ENCODE measurements around the gene SLC10A1.
"Not testable (repeated sequence)": the region's sequence is repeated elsewhere in the genome, so short reads cannot be mapped to it uniquely, and the experiment has no call there.

SLC10A1 gene

GRCh38 chr14:69816216-69816615, 19.2 kb upstream of the SLC10A1 start:
- TF ChIP-seq CTCF (conservative IDR thresholded peaks at IDR 0.05; ENCODE audit: low read length) (no peak), EZH2phosphoT487 (IDR thresholded peaks at IDR 0.05; ENCODE audit: borderline replicate concordance) (no peak)
- H3F3A ChIP-seq (ENCODE audit: low read depth): no peaks in the 10 kb centered on the region

DNA sequence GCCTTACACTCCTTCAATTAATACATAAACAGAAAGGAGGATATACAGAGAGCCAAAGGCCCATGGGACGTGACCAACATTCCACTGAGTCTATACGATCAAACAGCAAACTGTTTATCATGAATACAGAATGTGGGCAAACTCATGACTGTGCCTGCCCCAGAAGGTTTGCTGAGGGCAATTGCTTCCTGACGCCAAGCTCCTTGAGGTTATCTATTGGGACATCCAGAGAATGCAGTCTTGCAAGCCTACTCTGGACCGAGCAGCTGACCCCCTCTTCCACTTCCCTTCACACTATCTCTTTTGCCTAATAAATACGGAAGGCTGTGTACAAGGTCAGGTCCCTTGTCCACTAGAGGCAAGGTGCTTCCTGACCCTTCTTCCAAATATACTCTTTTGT, 18.5 kb upstream of the SLC10A1 start:
- Histone ChIP-seq H3K36me3 (ENCODE audit: insufficient read depth, low read length) (no peaks in the 10 kb centered on the region), H3K4me2 (ENCODE audit: low read depth, low read length, poor library complexity, severe bottlenecking) (no peak overlapping the region), H3K9me3 (ENCODE audit: insufficient read depth, low read depth, low read length) (no peaks in the 10 kb centered on the region), H3K4me1 (ENCODE audit: insufficient read depth, low read length, poor library complexity, severe bottlenecking) (peaks cover 5% of the 10 kb centered on the region), H4K20me1 (ENCODE audit: insufficient read depth, low read length, poor library complexity, severe bottlenecking) (no peaks in the 10 kb centered on the region), H3F3A (ENCODE audit: low read depth) (no peaks in the 10 kb centered on the region), H3K27me3 (ENCODE audit: insufficient read depth, low read length, poor library complexity, severe bottlenecking) (no peaks in the 10 kb centered on the region), H3K79me2 (ENCODE audit: insufficient read depth, low read length) (no peaks in the 10 kb centered on the region), H3K9ac (ENCODE audit: low read depth, low read length, poor library complexity, severe bottlenecking) (no peak overlapping the region), H2AFZ (ENCODE audit: low read length) (no peak overlapping the region), H3K4me3 (ENCODE audit: low read length, poor library complexity, severe bottlenecking) (no peak overlapping the region), H3K9me2 (replicated peaks; ENCODE audit: low read depth, low read length) (no peaks in the 10 kb centered on the region)
- TF ChIP-seq CTCF (conservative IDR thresholded peaks at IDR 0.05; ENCODE audit: low read length) (no peak), EZH2phosphoT487 (IDR thresholded peaks at IDR 0.05; ENCODE audit: borderline replicate concordance) (no peak)

More at GRCh38 chr14:69816216-69816615, 19.2 kb upstream of the SLC10A1 start:
- no peaks in the 10 kb centered on the region for H4K20me1 ChIP-seq (ENCODE audit: insufficient read depth, low read length, poor library complexity, severe bottlenecking)
- H3K36me3 ChIP-seq (ENCODE audit: insufficient read depth, low read length): no peaks in the 10 kb centered on the region
- H3K79me2 ChIP-seq (ENCODE audit: insufficient read depth, low read length): no peaks in the 10 kb centered on the region
- H3K9me2 ChIP-seq (replicated peaks; ENCODE audit: low read depth, low read length): no peaks in the 10 kb centered on the region
- H3K4me2 ChIP-seq (ENCODE audit: low read depth, low read length, poor library complexity, severe bottlenecking): no peak overlapping the region
- H3K27me3 ChIP-seq (ENCODE audit: insufficient read depth, low read length, poor library complexity, severe bottlenecking): no peaks in the 10 kb centered on the region
- H3K4me3 ChIP-seq (ENCODE audit: low read length, poor library complexity, severe bottlenecking): no peak overlapping the region
- H3K4me1 ChIP-seq (ENCODE audit: insufficient read depth, low read length, poor library complexity, severe bottlenecking): peaks cover 5% of the 10 kb centered on the region
- no peak overlapping the region for H3K9ac ChIP-seq (ENCODE audit: low read depth, low read length, poor library complexity, severe bottlenecking)
- no peaks in the 10 kb centered on the region for H3K9me3 ChIP-seq (ENCODE audit: insufficient read depth, low read depth, low read length)
- H2AFZ ChIP-seq (ENCODE audit: low read length): no peak overlapping the region

DNA sequence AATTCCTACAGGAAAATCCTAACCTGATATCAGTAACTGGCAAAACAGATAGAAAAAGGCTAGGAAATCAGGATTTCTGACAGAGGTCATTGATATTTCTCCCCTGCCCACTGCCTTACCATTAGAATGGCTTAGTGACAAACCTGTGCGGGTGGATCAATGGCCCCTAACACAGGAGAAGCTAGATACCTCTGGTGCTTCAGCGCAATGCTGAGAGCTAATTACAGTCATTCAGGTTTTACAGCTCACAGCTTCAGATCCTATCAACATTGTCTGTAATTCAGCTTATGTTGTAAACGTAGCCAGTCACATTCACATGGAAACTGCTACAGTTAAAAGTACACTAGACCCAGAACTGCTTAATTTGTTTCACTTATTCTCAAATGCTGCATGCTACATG, 17.4 kb upstream of the SLC10A1 start:
- Histone ChIP-seq H3K36me3 (ENCODE audit: insufficient read depth, low read length) (no peaks in the 10 kb centered on the region), H3K4me3 (ENCODE audit: low read length, poor library complexity, severe bottlenecking) (no peak overlapping the region), H2AFZ (ENCODE audit: low read length) (no peak overlapping the region), H4K20me1 (ENCODE audit: insufficient read depth, low read length, poor library complexity, severe bottlenecking) (no peaks in the 10 kb centered on the region), H3K9me2 (replicated peaks; ENCODE audit: low read depth, low read length) (no peaks in the 10 kb centered on the region), H3K79me2 (ENCODE audit: insufficient read depth, low read length) (no peaks in the 10 kb centered on the region), H3K9me3 (ENCODE audit: insufficient read depth, low read depth, low read length) (no peaks in the 10 kb centered on the region), H3K9ac (ENCODE audit: low read depth, low read length, poor library complexity, severe bottlenecking) (no peak overlapping the region), H3K4me2 (ENCODE audit: low read depth, low read length, poor library complexity, severe bottlenecking) (no peak overlapping the region), H3K4me1 (ENCODE audit: insufficient read depth, low read length, poor library complexity, severe bottlenecking) (peaks cover 5% of the 10 kb centered on the region), H3F3A (ENCODE audit: low read depth) (no peaks in the 10 kb centered on the region), H3K27me3 (ENCODE audit: insufficient read depth, low read length, poor library complexity, severe bottlenecking) (no peaks in the 10 kb centered on the region)
- TF ChIP-seq EZH2phosphoT487 (IDR thresholded peaks at IDR 0.05; ENCODE audit: borderline replicate concordance) (no peak), CTCF (conservative IDR thresholded peaks at IDR 0.05; ENCODE audit: low read length) (no peak)

DNA sequence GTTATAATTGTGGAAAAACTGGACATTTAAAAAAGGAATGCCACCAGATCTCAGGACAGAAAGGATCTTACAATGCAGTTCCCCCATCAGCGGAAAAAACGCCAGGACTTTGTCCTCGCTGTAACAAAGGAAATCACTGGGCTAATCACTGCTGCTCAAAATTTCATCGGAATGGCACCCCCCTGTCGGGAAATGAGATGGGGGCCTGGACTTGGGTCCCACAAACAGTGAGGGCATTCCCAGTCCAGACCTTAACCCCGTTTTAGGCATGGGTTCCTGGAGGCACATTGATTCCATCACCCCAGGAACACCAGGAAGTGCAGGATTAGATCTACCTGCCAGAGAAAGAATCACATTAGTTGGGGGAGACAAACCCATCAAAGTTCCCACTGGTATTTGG, 16.3 kb upstream of the SLC10A1 start:
- H3K9ac ChIP-seq (ENCODE audit: low read depth, low read length, poor library complexity, severe bottlenecking); H3F3A ChIP-seq (ENCODE audit: low read depth); H3K36me3 ChIP-seq (ENCODE audit: insufficient read depth, low read length); H3K27me3 ChIP-seq (ENCODE audit: insufficient read depth, low read length, poor library complexity, severe bottlenecking); H3K9me3 ChIP-seq (ENCODE audit: insufficient read depth, low read depth, low read length); H3K79me2 ChIP-seq (ENCODE audit: insufficient read depth, low read length); H3K4me2 ChIP-seq (ENCODE audit: low read depth, low read length, poor library complexity, severe bottlenecking); H4K20me1 ChIP-seq (ENCODE audit: insufficient read depth, low read length, poor library complexity, severe bottlenecking); H3K4me1 ChIP-seq (ENCODE audit: insufficient read depth, low read length, poor library complexity, severe bottlenecking); H3K4me3 ChIP-seq (ENCODE audit: low read length, poor library complexity, severe bottlenecking); H2AFZ ChIP-seq (ENCODE audit: low read length); H3K9me2 ChIP-seq (replicated peaks; ENCODE audit: low read depth, low read length): not testable (repeated sequence)
